Heart left ventricle (tissue), 16 donors: ENCODE measurements around the gene RBMS1. TPM values are rescaled to one million over a fixed set of nuclear protein-coding genes. Genes with fewer than 3 reads are reported as not detected.

Experiments
- ATAC-seq, 4 donors: fragments of 200-7000 bp; cut with Tn5 transposase; one replicate each; pipeline ENCODE4 v1.9.1; 2020 to 2022; ENCODE audit warnings: moderate library complexity in 4 of 4, mild to moderate bottlenecking in 3 of 4, moderate number of reproducible peaks in 1 of 4
- DNase-seq, 5 donors: peaks; one replicate each; pipeline ENCODE4 v3.0.0-alpha.2; 2020
- H3K27ac ChIP-seq, 12 donors: fragments of 200-600 bp; sonication (generic) in 4 of 12; one replicate each; pipeline versions ENCODE4 v1.5.0 to v1.8.0; 2016 to 2022; ENCODE audit warnings: mild to moderate bottlenecking in 2 of 12
- H3K27me3 ChIP-seq, 9 donors: fragments of 200-600 bp; sonication (generic) in 2 of 9; one replicate each; pipeline versions ENCODE4 v1.5.1 to v1.8.0; 2016 to 2022; ENCODE audit warnings: mild to moderate bottlenecking in 3 of 9
- H3K36me3 ChIP-seq, 9 donors: fragments of 200-600 bp; sonication (generic) in 2 of 9; one replicate each; pipeline versions ENCODE4 v1.5.0 to v1.8.0; 2018 to 2022; ENCODE audit warnings: mild to moderate bottlenecking in 2 of 9
- H3K4me1 ChIP-seq, 12 donors: fragments of 200-600 bp; sonication (generic) in 4 of 12; one replicate each; pipeline versions ENCODE4 v1.5.0 to v1.8.0; 2016 to 2022; ENCODE audit warnings: mild to moderate bottlenecking in 3 of 12
- H3K4me3 ChIP-seq, 12 donors: fragments of 200-600 bp; sonication (generic) in 4 of 12; one replicate each; pipeline versions ENCODE4 v1.5.0 to v1.8.0; 2017 to 2022; ENCODE audit warnings: mild to moderate bottlenecking in 9 of 12, moderate library complexity in 4 of 12
- H3K9me3 ChIP-seq, 12 donors: fragments of 200-600 bp; sonication (generic) in 4 of 12; one replicate each; pipeline versions ENCODE4 v1.5.0 to v1.8.0; 2016 to 2022; ENCODE audit warnings: mild to moderate bottlenecking in 1 of 12
- CTCF ChIP-seq, 12 donors: fragments of 200-600 bp; sonication (generic) in 4 of 12; IDR thresholded peaks; one replicate each; pipeline versions ENCODE4 v1.5.0 to v1.8.0; 2018 to 2022; ENCODE audit warnings: antibody characterized with exemption in 12 of 12, mild to moderate bottlenecking in 5 of 12
- POLR2A ChIP-seq, 2 donors: fragments of 450-650 bp; IDR thresholded peaks; one replicate each; pipeline ENCODE4 v1.6.1; 2017; ENCODE audit warnings: antibody characterized with exemption in 2 of 2, mild to moderate bottlenecking in 2 of 2, moderate library complexity in 2 of 2
- WGBS, 4 donors: extraction: QIAGEN DNeasy Blood & Tissue Kit in 2 of 4; methylation state at CpG; one replicate each; pipeline versions ENCODE4 v1.1.5 to v1.1.7; 2013 to 2018; 5-methylcytosine and 5-hydroxymethylcytosine counted together
- intact Hi-C, 10 donors: fragments of 100-400 bp; cut with DNase I; formaldehyde crosslinking; loops; one replicate each; pipeline versions ENCODE4 v1.11.1 to v1.14.2; 2022
- polyA plus RNA-seq, 2 donors: library from polyadenylated mRNA; stranded (reverse); fragments of 200-250 nt; gene quantifications; one replicate each; pipeline ENCODE4 v1.2.3, GENCODE V29; 2013
- total RNA-seq, 9 donors: library from RNA; depleted of rRNA in 2 of 9; stranded (reverse); fragments of >200 nt in 2 of 9; fragmentation: NEBNext Ultra II Directional in 3 of 9; extraction: Animal tissue kit (Norgen Biotek cat#: 25700) in 3 of 9; gene quantifications; one replicate each; pipeline versions ENCODE4 v1.1.0 to v1.2.4, GENCODE V29; 2016 to 2023
- donor health status: ischemic (EF 13 %, LVEDD 7.1; RV severe dilation, severe dysfunction).
- donor health status: healthy with polysubstance abuse.
- donor health status: DM: no; HTN: yes; CAD: no.
- donor health status: DM: no; HTN: no; CAD: no.
- donor health status: ischemic (EF 25% LVEDD 6.9; RV normal size, moderate dysfunction).
- donor health status: ischemic (EF 25% LVEDD 5.7; RV mildly dilated, moderate dysfunction).
- donor health status: healthy.
- donor health status: DM: yes; HTN: yes; CAD: no.
- donor health status: ischemic (EF 35%, LVEDD 5.7; RV mildly dilated, moderate dysfunction).
- donor health status: nonischemic (EF 11% LVEDD 7.7; RV severe dilation, severe dysfunction).
- donor health status: DM: yes; HTN: yes; CAD: no.
- donor health status: PGD.
- donor health status: ischemic (EF 29% LVEDD 5.4; RV normal size, mild dysfunction).
- donor health status: nonischemic (EF 23%, LVEDD 6.1; RV moderate dilation, normal function).

RBMS1 gene
- total and polyA plus RNA-seq, 11 donors = 32.4 to 102 (median 52.6) TPM

- Histone ChIP-seq H3K9me3 (no peaks in the 10 kb centered on the region), H3K4me3 (no peak overlapping the region), H3K36me3 (no peaks in the 10 kb centered on the region), H3K4me1 (peaks cover 0 to 82% (median 53%) of the 10 kb centered on the region in 12 donors), H3K27me3 (no peaks in the 10 kb centered on the region), H3K27ac (peak overlapping the region in 3 of 12 donors; percentile 7 to 42 (median 17))
- intact Hi-C loops = no loop called here
- TF ChIP-seq POLR2A (IDR thresholded peaks at IDR 0.05) = no peak
- TF ChIP-seq CTCF (IDR thresholded peaks at IDR 0.05) = no peak
- ATAC-seq (peak in 1 of 4 donors; percentile 53), DNase-seq (peak in 1 of 5 donors; percentile 28)
- WGBS, 4 donors = 61 to 93% (median 82%) methylated on average over 1 of the region's 1 CpG
Observed at GRCh38 chr2:160486341-160486740, 7.3 kb downstream of the RBMS1 start.

GRCh38 chr2:160484859-160485520 lies 8.6 kb downstream of the RBMS1 start:
- Histone ChIP-seq H3K27ac (peak overlapping the region in 4 of 12 donors; percentile 9 to 42 (median 21)), H3K4me3 (no peak overlapping the region), H3K36me3 (no peaks in the 10 kb centered on the region), H3K27me3 (no peaks in the 10 kb centered on the region), H3K4me1 (peaks cover 0 to 82% (median 51%) of the 10 kb centered on the region in 12 donors), H3K9me3 (no peaks in the 10 kb centered on the region)
- TF ChIP-seq CTCF (IDR thresholded peaks at IDR 0.05) = no peak
- TF ChIP-seq POLR2A (IDR thresholded peaks at IDR 0.05) = no peak
- ATAC-seq (peak in 1 of 4 donors; percentile 29), DNase-seq (no peak)
- intact Hi-C loops = no loop called here
- 64 to 70% (median 66%) methylated on average over 8 of the region's 8 CpGs for WGBS, 4 donors

- ATAC-seq (peak in 1 of 4 donors; percentile 34), DNase-seq (no peak)
- Histone ChIP-seq H3K27ac (peak overlapping the region in 2 of 12 donors; percentile 11 to 28), H3K36me3 (no peaks in the 10 kb centered on the region), H3K9me3 (no peaks in the 10 kb centered on the region), H3K4me1 (peaks cover 0 to 80% (median 46%) of the 10 kb centered on the region in 12 donors), H3K27me3 (no peaks in the 10 kb centered on the region), H3K4me3 (no peak overlapping the region)
- intact Hi-C loops = no loop called here
- WGBS, 4 donors = 31 to 43% (median 37%) methylated on average over 2 of the region's 2 CpGs
- TF ChIP-seq CTCF (IDR thresholded peaks at IDR 0.05) (no peak), POLR2A (IDR thresholded peaks at IDR 0.05) (no peak)
Observed at GRCh38 chr2:160482673-160483072, 10.9 kb downstream of the RBMS1 start.

GRCh38 chr2:160479269-160479668 lies 14.3 kb downstream of the RBMS1 start:
- Histone ChIP-seq H3K9me3 (no peaks in the 10 kb centered on the region), H3K36me3 (no peaks in the 10 kb centered on the region), H3K27ac (peak overlapping the region in 2 of 12 donors; percentile 8 to 22), H3K27me3 (no peaks in the 10 kb centered on the region), H3K4me3 (no peak overlapping the region), H3K4me1 (peaks cover 0 to 70% (median 42%) of the 10 kb centered on the region in 12 donors)
- intact Hi-C loops = no loop called here
- WGBS, 4 donors = 76 to 87% (median 85%) methylated on average over 3 of the region's 3 CpGs
- no peak for TF ChIP-seq POLR2A (IDR thresholded peaks at IDR 0.05)
- no peak for TF ChIP-seq CTCF (IDR thresholded peaks at IDR 0.05)
- ATAC-seq (peak in 3 of 4 donors; percentile 33 to 38 (median 33)), DNase-seq (no peak)
